Activated T-cell treated with anti-CD3 and anti-CD28 coated beads, Interleukin-2, amount 50 U/mL, for 72 hours (primary cell): Measurements from ENCODE around the gene HSH2D. TPM values are rescaled to one million over a fixed set of nuclear protein-coding genes. Genes with fewer than 3 reads are reported as not detected.

Experiments used
- ATAC-seq, 2 donors: fragments of 150-1000 bp; cut with Tn5 transposase; replicated peaks in 1 of 2; 2 replicates each; pipeline ENCODE4 v1.10.0; 2021; ENCODE audit warnings: moderate library complexity in 2 of 2, mild to moderate bottlenecking in 1 of 2
- DNase-seq, 2 donors: peaks; one replicate each; pipeline ENCODE4 v3.0.0; 2021 to 2022; ENCODE audit warnings: mixed read lengths in 1 of 2
- H3K27ac Mint-ChIP-seq: one replicate; pipeline ENCODE4 v1.8.0; 2022; ENCODE audit warnings: mild to moderate bottlenecking, moderate library complexity, mixed read lengths
- H3K27me3 Mint-ChIP-seq: one replicate; pipeline ENCODE4 v1.8.0; 2022; ENCODE audit warnings: low read depth, mixed read lengths
- H3K36me3 Mint-ChIP-seq, 2 donors: one replicate each; pipeline ENCODE4 v1.8.0; 2022; ENCODE audit warnings: mixed read lengths in 2 of 2, mild to moderate bottlenecking in 1 of 2; ENCODE audit not compliant: insufficient read depth in 2 of 2
- H3K4me1 Mint-ChIP-seq: one replicate; pipeline ENCODE4 v1.8.0; 2022; ENCODE audit warnings: low read depth, mixed read lengths
- H3K4me3 Mint-ChIP-seq, 2 donors: one replicate each; pipeline ENCODE4 v1.8.0; 2022; ENCODE audit warnings: mild to moderate bottlenecking in 2 of 2, mixed read lengths in 2 of 2, moderate library complexity in 2 of 2
- H3K9me3 Mint-ChIP-seq, 2 donors: one replicate each; pipeline ENCODE4 v1.8.0; 2022; ENCODE audit warnings: mixed read lengths in 2 of 2
- total RNA-seq, 2 donors: library from RNA; stranded (reverse); gene quantifications; one replicate each; pipeline ENCODE4 v1.2.3, GENCODE V29; 2022

HSH2D gene
- total RNA-seq, 2 donors from 2014 or later: 29.9 to 37.2 TPM

DNA sequence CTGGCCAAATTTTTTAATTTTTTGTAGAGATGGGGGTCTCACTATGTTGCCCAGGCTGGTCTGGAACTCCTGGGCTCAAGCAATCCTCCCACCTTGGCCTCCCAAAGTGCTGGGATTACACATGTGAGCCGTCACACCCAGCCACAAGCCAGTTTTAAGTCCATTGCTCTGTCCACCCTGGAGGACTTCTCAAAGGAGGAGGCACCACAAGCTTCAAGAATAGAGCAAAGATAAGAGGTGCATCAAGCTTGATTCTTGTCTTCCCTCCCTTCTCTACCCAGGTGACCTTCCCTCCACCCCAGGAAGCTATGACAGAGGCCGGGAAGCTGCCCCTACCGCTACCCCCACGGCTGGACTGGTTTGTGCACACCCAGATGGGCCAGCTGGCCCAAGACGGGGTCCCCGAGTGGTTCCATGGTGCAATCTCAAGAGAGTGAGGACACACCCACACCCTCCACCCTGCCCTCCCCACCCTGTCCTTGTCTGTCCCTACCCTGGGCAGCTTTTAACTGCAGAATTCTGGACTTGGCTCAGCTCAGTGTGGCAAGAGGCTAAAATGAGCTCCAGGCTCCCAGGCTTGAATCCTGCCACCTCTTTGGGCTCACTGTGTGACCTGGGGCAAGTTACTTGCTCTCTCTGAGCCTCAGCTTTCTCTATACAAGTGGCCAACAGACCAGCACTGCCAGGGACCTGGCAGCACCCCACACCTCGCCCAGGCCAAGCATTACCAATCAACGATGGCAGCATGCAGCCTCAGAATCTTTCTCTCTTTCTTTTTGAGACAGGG lies 5.2 kb downstream of the HSH2D start:
- Mint-ChIP-seq H3K36me3 (peaks cover 4 to 14% of the 10 kb centered on the region in 2 donors), H3K4me3 (no peak overlapping the region), H3K27me3 (no peaks in the 10 kb centered on the region), H3K9me3 (no peaks in the 10 kb centered on the region), H3K27ac (no peak overlapping the region), H3K4me1 (peaks cover 22% of the 10 kb centered on the region)
- ATAC-seq: no peak
- no peak for DNase-seq

- ATAC-seq: no peak
- Mint-ChIP-seq H3K27ac (no peak overlapping the region), H3K4me3 (no peak overlapping the region), H3K4me1 (peaks cover 5% of the 10 kb centered on the region), H3K36me3 (peaks cover 9 to 31% of the 10 kb centered on the region in 2 donors), H3K27me3 (no peaks in the 10 kb centered on the region), H3K9me3 (no peaks in the 10 kb centered on the region)
- DNase-seq: no peak
Measured at GRCh38 chr19:16153582-16154336, 10.3 kb downstream of the HSH2D start.

- H3K27me3 Mint-ChIP-seq: no peaks in the 10 kb centered on the region
- ATAC-seq (no peak), DNase-seq (no peak)
- peaks cover 9 to 27% of the 10 kb centered on the region in 2 donors for H3K36me3 Mint-ChIP-seq
- H3K4me1 Mint-ChIP-seq: peaks cover 5% of the 10 kb centered on the region
- no peaks in the 10 kb centered on the region for H3K9me3 Mint-ChIP-seq
- H3K4me3 Mint-ChIP-seq: no peak overlapping the region
- H3K27ac Mint-ChIP-seq: no peak overlapping the region
Measured at GRCh38 chr19:16154557-16154956, 11.1 kb downstream of the HSH2D start.

- H3K36me3 Mint-ChIP-seq: peaks cover 9 to 24% of the 10 kb centered on the region in 2 donors
- no peak overlapping the region for H3K4me3 Mint-ChIP-seq
- H3K4me1 Mint-ChIP-seq: peaks cover 5% of the 10 kb centered on the region
- H3K27me3 Mint-ChIP-seq: no peaks in the 10 kb centered on the region
- no peak overlapping the region for H3K27ac Mint-ChIP-seq
- no peaks in the 10 kb centered on the region for H3K9me3 Mint-ChIP-seq
- no peak for ATAC-seq
- no peak for DNase-seq
Measured at GRCh38 chr19:16155128-16155527, 11.6 kb downstream of the HSH2D start.

DNA sequence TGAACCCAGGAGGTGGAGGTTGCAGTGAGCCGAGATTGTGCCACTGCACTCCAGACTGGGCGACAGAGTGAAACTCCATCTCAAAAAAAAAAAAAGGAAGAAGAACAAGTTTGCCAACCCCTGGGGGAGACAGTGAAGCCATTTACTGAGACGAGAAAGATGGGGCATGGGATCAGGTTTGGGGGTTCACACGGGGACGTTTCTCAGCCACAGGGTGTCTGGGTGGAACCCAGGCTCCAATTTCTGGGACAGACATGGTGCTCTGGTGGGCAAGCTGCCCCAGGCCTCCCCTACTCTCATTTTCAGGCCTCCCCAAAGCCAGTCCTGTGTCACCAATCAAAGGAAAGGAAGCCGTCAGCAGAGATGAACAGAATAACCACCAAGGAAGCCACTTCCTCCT lies 13.4 kb downstream of the HSH2D start:
- Mint-ChIP-seq H3K4me1 (peaks cover 22% of the 10 kb centered on the region), H3K27ac (no peak overlapping the region), H3K9me3 (no peaks in the 10 kb centered on the region), H3K36me3 (peaks cover 9 to 24% of the 10 kb centered on the region in 2 donors), H3K27me3 (no peaks in the 10 kb centered on the region), H3K4me3 (no peak overlapping the region)
- DNase-seq (no peak), ATAC-seq (no peak)

DNA sequence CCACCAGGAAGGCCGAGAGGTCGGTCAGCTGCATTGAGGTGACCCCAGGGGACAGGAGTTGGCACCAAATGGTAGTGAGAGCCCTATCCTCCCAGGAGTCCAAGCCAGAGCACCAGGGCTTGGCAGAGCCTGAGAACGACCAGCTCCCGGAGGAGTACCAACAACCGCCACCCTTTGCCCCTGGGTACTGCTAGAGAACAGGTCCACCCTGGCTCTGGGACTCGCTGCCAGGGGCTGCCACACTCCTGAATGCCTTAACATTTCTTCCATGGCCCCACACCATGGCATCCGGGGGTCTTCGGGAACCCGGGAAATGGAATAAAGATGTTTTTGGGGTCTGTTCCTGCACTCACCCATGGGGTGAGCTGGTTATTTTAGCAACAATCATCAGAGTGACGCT lies 14.1 kb downstream of the HSH2D start:
- Mint-ChIP-seq H3K36me3 (peaks cover 9 to 24% of the 10 kb centered on the region in 2 donors), H3K27ac (no peak overlapping the region), H3K4me3 (no peak overlapping the region), H3K4me1 (peaks cover 27% of the 10 kb centered on the region), H3K9me3 (no peaks in the 10 kb centered on the region), H3K27me3 (no peaks in the 10 kb centered on the region)
- no peak for ATAC-seq
- DNase-seq: no peak

DNA sequence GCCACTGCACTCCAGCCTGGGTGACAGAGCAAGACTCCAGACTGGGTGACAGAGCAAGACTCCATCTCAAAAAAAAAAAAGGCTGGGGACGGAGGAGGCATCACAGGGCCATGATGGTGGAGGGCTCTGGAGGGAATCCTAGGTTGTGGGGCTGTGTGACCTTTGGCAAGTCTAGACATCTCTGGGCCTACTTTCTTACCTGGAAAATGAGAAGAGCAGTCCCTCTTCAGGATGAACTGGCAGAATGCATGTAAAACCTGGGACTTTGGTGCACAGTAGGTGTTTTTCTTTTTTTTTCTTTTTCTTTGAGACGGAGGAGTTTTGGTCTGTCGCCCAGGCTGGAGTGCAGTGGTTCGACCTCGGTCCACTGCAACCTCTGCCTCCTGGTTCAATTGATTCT lies 16.2 kb downstream of the HSH2D start:
- peaks cover 5 to 17% of the 10 kb centered on the region in 2 donors for H3K36me3 Mint-ChIP-seq

GRCh38 chr19:16160445-16160942 lies 17.0 kb downstream of the HSH2D start:
- Mint-ChIP-seq H3K4me3 (peak overlapping the region; percentile 50 to 64), H3K36me3 (peaks cover 0 to 11% of the 10 kb centered on the region in 2 donors), H3K27ac (no peak overlapping the region), H3K4me1 (peaks cover 27% of the 10 kb centered on the region), H3K27me3 (no peaks in the 10 kb centered on the region), H3K9me3 (no peaks in the 10 kb centered on the region)
- ATAC-seq (no peak), DNase-seq (no peak)

More for the DNA sequence above, 16.2 kb downstream of the HSH2D start:
- ATAC-seq (no peak), DNase-seq (no peak)
- H3K9me3 Mint-ChIP-seq: no peaks in the 10 kb centered on the region
- no peak overlapping the region for H3K27ac Mint-ChIP-seq
- no peak overlapping the region for H3K4me3 Mint-ChIP-seq
- peaks cover 27% of the 10 kb centered on the region for H3K4me1 Mint-ChIP-seq
- no peaks in the 10 kb centered on the region for H3K27me3 Mint-ChIP-seq

DNA sequence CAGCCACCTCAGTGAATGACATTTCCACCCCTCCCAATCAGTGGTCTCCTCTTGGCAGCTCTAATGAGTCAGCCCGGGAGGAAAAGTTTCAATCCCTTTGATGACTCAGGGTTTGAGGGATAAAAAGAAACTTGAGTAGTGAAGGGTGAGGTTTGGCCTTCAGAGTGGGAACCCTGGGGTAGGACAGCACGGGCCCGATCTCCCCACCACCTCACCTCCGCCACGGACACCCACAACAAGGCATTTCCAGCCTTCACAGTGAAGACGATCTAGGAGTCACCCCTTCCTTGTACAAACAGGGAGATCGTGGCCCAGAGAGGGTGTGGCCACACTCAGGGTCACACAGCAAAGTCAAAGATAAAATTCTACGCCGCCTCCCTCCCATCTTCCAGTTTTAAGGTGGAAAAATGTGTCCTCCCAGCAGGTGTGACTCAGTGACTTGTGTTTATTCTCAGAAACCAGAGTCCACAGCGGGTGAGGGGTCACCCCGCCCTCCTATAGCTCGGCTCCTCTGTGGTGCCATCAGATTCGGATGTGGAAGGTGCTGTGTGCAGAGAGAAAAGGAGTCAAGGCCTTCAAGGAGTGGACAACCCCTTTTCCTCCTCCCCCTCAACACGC lies 17.6 kb downstream of the HSH2D start:
- DNase-seq (peak; percentile 30 to 74), ATAC-seq (peak; percentile 85)
- Mint-ChIP-seq H3K4me1 (peaks cover 27% of the 10 kb centered on the region), H3K4me3 (peak overlapping the region; percentile 50 to 64), H3K9me3 (no peaks in the 10 kb centered on the region), H3K27me3 (no peaks in the 10 kb centered on the region), H3K36me3 (peaks cover 0 to 11% of the 10 kb centered on the region in 2 donors), H3K27ac (peak overlapping the region; percentile 21)

- peaks cover 0 to 7% of the 10 kb centered on the region in 2 donors for H3K36me3 Mint-ChIP-seq
- no peaks in the 10 kb centered on the region for H3K27me3 Mint-ChIP-seq
- peaks cover 24% of the 10 kb centered on the region for H3K4me1 Mint-ChIP-seq
- no peaks in the 10 kb centered on the region for H3K9me3 Mint-ChIP-seq
- H3K4me3 Mint-ChIP-seq: peak overlapping the region; percentile 50 to 59
- H3K27ac Mint-ChIP-seq: no peak overlapping the region
- DNase-seq (peak in 1 of 2 donors; percentile 45), ATAC-seq (peak; percentile 31 to 36)
Measured at GRCh38 chr19:16161840-16162239, 18.4 kb downstream of the HSH2D start.

DNA sequence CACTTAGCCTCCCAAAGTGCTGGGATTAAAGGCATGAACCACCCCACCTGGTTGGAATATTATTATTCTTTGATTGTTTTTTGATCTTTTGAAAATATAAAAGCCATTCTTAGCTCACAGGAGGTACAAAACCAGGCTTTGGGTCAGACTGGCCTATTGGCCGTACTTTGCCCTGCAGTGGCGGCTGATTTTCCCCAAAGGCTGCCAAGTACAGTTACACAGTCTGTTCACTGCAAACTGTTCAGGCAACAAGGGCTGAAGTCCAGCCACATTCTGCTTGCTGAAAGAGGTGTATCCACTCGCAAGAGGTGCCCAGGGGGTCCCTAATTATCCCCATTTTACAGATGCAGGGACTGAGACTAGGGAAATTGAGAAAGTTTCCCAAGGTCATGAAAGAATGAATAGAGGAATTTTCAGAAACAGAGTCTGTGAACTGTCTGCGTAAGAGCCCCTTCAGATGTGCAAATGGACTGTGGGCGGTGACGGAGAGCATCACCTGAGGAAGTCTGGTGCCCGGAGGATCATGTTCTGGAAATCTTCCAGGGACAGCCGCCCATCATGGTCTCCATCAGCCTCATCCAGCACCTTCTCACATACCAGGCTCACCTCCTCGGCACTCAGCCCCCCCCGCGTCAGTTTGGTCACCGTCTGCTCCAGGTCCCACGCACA lies 20.9 kb downstream of the HSH2D start:
- Mint-ChIP-seq H3K4me3 (no peak overlapping the region), H3K27ac (no peak overlapping the region), H3K27me3 (no peaks in the 10 kb centered on the region), H3K36me3 (no peaks in the 10 kb centered on the region), H3K4me1 (peaks cover 35% of the 10 kb centered on the region), H3K9me3 (no peaks in the 10 kb centered on the region)
- ATAC-seq (no peak), DNase-seq (no peak)

- ATAC-seq: no peak
Measured at GRCh38 chr19:16166417-16166816, 22.9 kb downstream of the HSH2D start.

More at GRCh38 chr19:16166417-16166816, 22.9 kb downstream of the HSH2D start:
- Mint-ChIP-seq H3K4me3 (no peak overlapping the region), H3K36me3 (no peaks in the 10 kb centered on the region), H3K27ac (no peak overlapping the region), H3K4me1 (peaks cover 22% of the 10 kb centered on the region), H3K27me3 (no peaks in the 10 kb centered on the region), H3K9me3 (no peaks in the 10 kb centered on the region)
- no peak for DNase-seq
